GM12878 (cell line): Measurements from ENCODE around the gene LCMT1. TPM values are rescaled to one million over a fixed set of nuclear protein-coding genes. Genes with fewer than 3 reads are reported as not detected.

Experiments
- ATAC-seq: fragments of 200-7000 bp; cut with Tn5 transposase; 3 replicates; pipeline ENCODE4 v1.9.1; 2020; ENCODE audit warnings: mild to moderate bottlenecking, moderate library complexity
- BruUV-seq: library from RNA; stranded (reverse); fragments of 400-500 nt; replicated peaks from 2 replicates; lab custom pipeline; 2021; lab: Mats Ljungman, UMichigan
- CTCF ChIA-PET: fragments of 300-600 bp; sonication (Branson Sonifier 250); formaldehyde crosslinking; extraction: SDS; loops from one replicate; lab custom pipeline; 2021; ENCODE audit warnings: inconsistent platforms; lab: Yijun Ruan, JAX
- POLR2A ChIA-PET: fragments of 350-600 bp; formaldehyde crosslinking; extraction: SDS; loops from one replicate; lab custom pipeline; 2021; ENCODE audit warnings: inconsistent platforms; lab: Charles Lee
- RAD21 ChIA-PET: fragments of 300-600 bp; sonication (Branson Sonifier 250); formaldehyde crosslinking; loops from one replicate; lab custom pipeline; 2023; ENCODE audit warnings: antibody characterized with exemption; ENCODE audit not compliant: unreplicated experiment; lab: Charles Lee
- SMC1A ChIA-PET: fragments of 300-600 bp; sonication (Branson Sonifier 250); formaldehyde crosslinking; loops from one replicate; lab custom pipeline; 2023; ENCODE audit not compliant: unreplicated experiment, uncharacterized antibody; lab: Charles Lee
- DNase-seq: peaks from one replicate; pipeline ENCODE4 v3.0.0-alpha.2; 2011; ENCODE audit warnings: low read depth, low spot score
- FAIRE-seq: peaks from 3 replicates; lab custom pipeline; 2011; peaks lifted over from hg19 to GRCh38; lab: Jason Lieb, UNC
- H2AFZ ChIP-seq: 2 replicates; pipeline ENCODE4 v1.6.0; 2011; ENCODE audit warnings: low read depth, low read length, control low read depth; ENCODE audit not compliant: control insufficient read depth
- H3K27ac ChIP-seq: 2 replicates; pipeline ENCODE4 v1.5.1; 2011; ENCODE audit warnings: control low read depth; ENCODE audit not compliant: control insufficient read depth, insufficient read depth
- H3K27me3 ChIP-seq, 2 experiments: replicated peaks in 1 of 2; 2 replicates each; pipeline versions ENCODE4 v1.6.0 to v1.6.1; 2011; ENCODE audit warnings: low read length in 1 of 2; ENCODE audit not compliant: control insufficient read depth in 2 of 2, insufficient read depth in 2 of 2
- H3K36me3 ChIP-seq, 2 experiments: 2 replicates each; pipeline ENCODE4 v1.5.1; 2011; ENCODE audit warnings: low read length in 1 of 2; ENCODE audit not compliant: control insufficient read depth in 2 of 2, insufficient read depth in 2 of 2
- H3K4me1 ChIP-seq: 2 replicates; pipeline ENCODE4 v1.6.1; 2011; ENCODE audit warnings: mild to moderate bottlenecking, low read length, moderate library complexity, mixed read lengths; ENCODE audit not compliant: control insufficient read depth, insufficient read depth
- H3K4me2 ChIP-seq: 2 replicates; pipeline ENCODE4 v1.6.0; 2011; ENCODE audit warnings: control low read depth; ENCODE audit not compliant: control insufficient read depth, insufficient read depth
- H3K4me3 ChIP-seq: fragments of 200-600 bp; sonication (generic); 2 replicates; pipeline ENCODE4 v1.5.1; 2016
- H3K79me2 ChIP-seq: 2 replicates; pipeline ENCODE4 v1.6.0; 2011; ENCODE audit warnings: low read length; ENCODE audit not compliant: control insufficient read depth, insufficient read depth
- H3K9ac ChIP-seq: 2 replicates; pipeline ENCODE4 v1.8.0; 2011; ENCODE audit warnings: low read length, control low read depth, mixed read lengths; ENCODE audit not compliant: control insufficient read depth, insufficient read depth
- H3K9me3 ChIP-seq: replicated peaks from 3 replicates; pipeline ENCODE4 v1.5.1; 2011; ENCODE audit warnings: mild to moderate bottlenecking, low read length; ENCODE audit not compliant: control insufficient read depth, insufficient read depth
- H4K20me1 ChIP-seq: 2 replicates; pipeline ENCODE4 v1.6.0; 2011; ENCODE audit not compliant: control insufficient read depth, insufficient read depth
- RAD21 ChIP-seq: IDR thresholded peaks from 2 replicates; pipeline ENCODE4 v1.6.1; 2011; ENCODE audit warnings: mild to moderate bottlenecking, low read depth, low read length, moderate library complexity; ENCODE audit not compliant: insufficient read depth
- SMC3 ChIP-seq: IDR thresholded peaks from 2 replicates; pipeline ENCODE4 v1.6.1; 2011; ENCODE audit warnings: low read length, improper control_type of control experiment, borderline replicate concordance
- WGBS: methylation state at CpG from one replicate; pipeline ENCODE4 v1.1.6; 2016; ENCODE audit warnings: low lambda C conversion rate; ENCODE audit not compliant: insufficient replicate concordance, insufficient coverage; ENCODE audit errors: missing lambda C conversion rate; 5-methylcytosine and 5-hydroxymethylcytosine counted together
- in situ Hi-C: fragments of 300-500 bp; cut with MboI; formaldehyde crosslinking; loops from 9 replicates; pipeline ENCODE4 v1.14.3; 2018; ENCODE audit warnings: mixed read lengths
- intact Hi-C: fragments of 100-400 bp; cut with micrococcal nuclease; formaldehyde crosslinking; loops from one replicate; pipeline ENCODE4 v1.14.2; 2022; ENCODE audit not compliant: unreplicated experiment
- polyA plus RNA-seq, 11 experiments: library from polyadenylated mRNA; depleted of rRNA in 4 of 11; unstranded in 6 of 11; stranded (reverse) in 5 of 11; fragments of >200 nt; fragmentation: Nextera tagmentation in 4 of 11; fragmentation: Illumina TruSeq in 1 of 11; extraction: Ambion mirVana in 4 of 11; extraction: Trizol in 1 of 11; gene quantifications; 1 replicate in 1 of 11; 2 replicates in 10 of 11; pipeline versions ENCODE4 v1.2.1 to v1.2.3, GENCODE V29; 2011 to 2016; ENCODE audit warnings: inconsistent platforms in 2 of 11, missing spikeins in 2 of 11, low read depth in 1 of 11
- total RNA-seq, 4 experiments: library from RNA; depleted of rRNA in 3 of 4; stranded (reverse); fragments of >200 nt in 3 of 4; fragmentation: Illumina TruSeq in 1 of 4; extraction: Trizol in 1 of 4; gene quantifications; 2 replicates each; pipeline versions ENCODE4 v1.2.1 to v1.2.3, GENCODE V29; 2013 to 2021
- TF ChIP-seq, protein P1 (sequence below), 3 experiments: IDR thresholded peaks in 2 of 3; conservative IDR thresholded peaks in 1 of 3; 2 replicates each; pipeline ENCODE4 v1.5.1; 2011; ENCODE audit warnings: low read depth in 3 of 3, low read length in 3 of 3, mild to moderate bottlenecking in 3 of 3, control low read depth in 2 of 3, moderate library complexity in 2 of 3, inconsistent platforms in 1 of 3, mixed read lengths in 1 of 3; ENCODE audit not compliant: control insufficient read depth in 2 of 3, insufficient read depth in 1 of 3; ENCODE audit errors: extremely low read depth in 1 of 3
- TF ChIP-seq, protein P2 (sequence below): fragments of 450-650 bp; IDR thresholded peaks from 2 replicates; pipeline ENCODE4 v1.6.1; 2017; ENCODE audit warnings: mild to moderate bottlenecking, moderate library complexity

LCMT1 gene
- total and polyA plus RNA-seq, 10 of the 15 experiments (the other 5 are each of a cell fraction or from before 2014, with no cell fraction given), result 19.7 to 51.2 (median 32.6) TPM

DNA sequence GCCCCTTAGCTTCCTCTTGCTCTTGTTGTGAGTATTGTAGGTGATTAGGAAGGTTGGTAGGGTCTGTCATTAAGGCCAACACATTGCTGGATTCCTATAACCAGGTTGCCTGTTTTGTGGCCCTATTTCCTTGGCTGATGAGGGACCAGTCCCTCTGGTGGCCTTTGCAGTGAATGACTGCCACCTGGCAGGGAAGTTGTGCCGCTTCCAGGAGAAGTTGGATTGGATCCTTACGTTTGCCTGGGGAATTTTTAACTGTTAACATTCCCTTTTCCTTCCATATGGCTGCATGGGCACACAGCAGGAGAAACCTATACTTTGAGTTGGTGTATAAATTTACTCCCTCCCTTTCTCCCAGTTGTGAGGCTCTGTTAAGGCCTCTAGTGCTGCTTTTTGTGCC, 32.4 kb downstream of the LCMT1 start:
- no TSS peak for BruUV-seq
- ChIA-PET POLR2A (no interaction called here), CTCF (no interaction called here), RAD21 (no interaction called here), SMC1A (no interaction called here)
- Histone ChIP-seq H3K27me3 (no peaks in the 10 kb centered on the region), H3K4me3 (no peak overlapping the region), H3K9me3 (no peaks in the 10 kb centered on the region), H4K20me1 (no peaks in the 10 kb centered on the region), H3K36me3 (peaks cover 1 to 10% of the 10 kb centered on the region in 2 experiments; a peak in 2 of 4 replicates), H3K4me1 (no peaks in the 10 kb centered on the region), H2AFZ (no peak overlapping the region), H3K4me2 (no peak overlapping the region), H3K79me2 (no peaks in the 10 kb centered on the region), H3K27ac (no peak overlapping the region), H3K9ac (no peak overlapping the region)
- 76% methylated on average over 2 of the region's 2 CpGs for WGBS
- ATAC-seq (no peak), DNase-seq (no peak), FAIRE-seq (peak; percentile 13)
- TF ChIP-seq SMC3, result peak; percentile 23; the same call in 1 of the 2 replicates
- TF ChIP-seq, protein P1, sequence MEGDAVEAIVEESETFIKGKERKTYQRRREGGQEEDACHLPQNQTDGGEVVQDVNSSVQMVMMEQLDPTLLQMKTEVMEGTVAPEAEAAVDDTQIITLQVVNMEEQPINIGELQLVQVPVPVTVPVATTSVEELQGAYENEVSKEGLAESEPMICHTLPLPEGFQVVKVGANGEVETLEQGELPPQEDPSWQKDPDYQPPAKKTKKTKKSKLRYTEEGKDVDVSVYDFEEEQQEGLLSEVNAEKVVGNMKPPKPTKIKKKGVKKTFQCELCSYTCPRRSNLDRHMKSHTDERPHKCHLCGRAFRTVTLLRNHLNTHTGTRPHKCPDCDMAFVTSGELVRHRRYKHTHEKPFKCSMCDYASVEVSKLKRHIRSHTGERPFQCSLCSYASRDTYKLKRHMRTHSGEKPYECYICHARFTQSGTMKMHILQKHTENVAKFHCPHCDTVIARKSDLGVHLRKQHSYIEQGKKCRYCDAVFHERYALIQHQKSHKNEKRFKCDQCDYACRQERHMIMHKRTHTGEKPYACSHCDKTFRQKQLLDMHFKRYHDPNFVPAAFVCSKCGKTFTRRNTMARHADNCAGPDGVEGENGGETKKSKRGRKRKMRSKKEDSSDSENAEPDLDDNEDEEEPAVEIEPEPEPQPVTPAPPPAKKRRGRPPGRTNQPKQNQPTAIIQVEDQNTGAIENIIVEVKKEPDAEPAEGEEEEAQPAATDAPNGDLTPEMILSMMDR (IDR thresholded peaks at IDR 0.05 in 2 of 3, conservative IDR thresholded peaks at IDR 0.05 in 1 of 3; ENCODE audit: control insufficient read depth in 2 of 3, extremely low read depth in 1 of 3, insufficient read depth in 1 of 3, low read depth in 3 of 3, low read length in 3 of 3), result peak; percentile 17 to 39 (median 21); a peak in 3 of 6 replicates
- TF ChIP-seq, protein P2, sequence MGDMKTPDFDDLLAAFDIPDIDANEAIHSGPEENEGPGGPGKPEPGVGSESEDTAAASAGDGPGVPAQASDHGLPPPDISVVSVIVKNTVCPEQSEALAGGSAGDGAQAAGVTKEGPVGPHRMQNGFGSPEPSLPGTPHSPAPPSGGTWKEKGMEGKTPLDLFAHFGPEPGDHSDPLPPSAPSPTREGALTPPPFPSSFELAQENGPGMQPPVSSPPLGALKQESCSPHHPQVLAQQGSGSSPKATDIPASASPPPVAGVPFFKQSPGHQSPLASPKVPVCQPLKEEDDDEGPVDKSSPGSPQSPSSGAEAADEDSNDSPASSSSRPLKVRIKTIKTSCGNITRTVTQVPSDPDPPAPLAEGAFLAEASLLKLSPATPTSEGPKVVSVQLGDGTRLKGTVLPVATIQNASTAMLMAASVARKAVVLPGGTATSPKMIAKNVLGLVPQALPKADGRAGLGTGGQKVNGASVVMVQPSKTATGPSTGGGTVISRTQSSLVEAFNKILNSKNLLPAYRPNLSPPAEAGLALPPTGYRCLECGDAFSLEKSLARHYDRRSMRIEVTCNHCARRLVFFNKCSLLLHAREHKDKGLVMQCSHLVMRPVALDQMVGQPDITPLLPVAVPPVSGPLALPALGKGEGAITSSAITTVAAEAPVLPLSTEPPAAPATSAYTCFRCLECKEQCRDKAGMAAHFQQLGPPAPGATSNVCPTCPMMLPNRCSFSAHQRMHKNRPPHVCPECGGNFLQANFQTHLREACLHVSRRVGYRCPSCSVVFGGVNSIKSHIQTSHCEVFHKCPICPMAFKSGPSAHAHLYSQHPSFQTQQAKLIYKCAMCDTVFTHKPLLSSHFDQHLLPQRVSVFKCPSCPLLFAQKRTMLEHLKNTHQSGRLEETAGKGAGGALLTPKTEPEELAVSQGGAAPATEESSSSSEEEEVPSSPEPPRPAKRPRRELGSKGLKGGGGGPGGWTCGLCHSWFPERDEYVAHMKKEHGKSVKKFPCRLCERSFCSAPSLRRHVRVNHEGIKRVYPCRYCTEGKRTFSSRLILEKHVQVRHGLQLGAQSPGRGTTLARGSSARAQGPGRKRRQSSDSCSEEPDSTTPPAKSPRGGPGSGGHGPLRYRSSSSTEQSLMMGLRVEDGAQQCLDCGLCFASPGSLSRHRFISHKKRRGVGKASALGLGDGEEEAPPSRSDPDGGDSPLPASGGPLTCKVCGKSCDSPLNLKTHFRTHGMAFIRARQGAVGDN, result no peak
- 0 out of 2 replicates have a peak, but pooled peaks have one; percentile 8 for TF ChIP-seq RAD21
- intact Hi-C loops (no loop called here), in situ Hi-C loops (no loop called here)
